Lower leg skin (tissue), 3 donors: ENCODE results near the gene SLC9A9.

ENCODE experiments used
- POLR2A ChIP-seq, 2 donors: fragments of 450-650 bp; IDR thresholded peaks; one replicate each; pipeline ENCODE4 v1.6.1; 2016 to 2017; ENCODE audit warnings: antibody characterized with exemption in 2 of 2, mild to moderate bottlenecking in 1 of 2, moderate library complexity in 1 of 2
- TF ChIP-seq, protein P1 (sequence below), 3 donors: fragments of 450-650 bp; IDR thresholded peaks; one replicate each; pipeline ENCODE4 v1.5.1; 2016; ENCODE audit warnings: antibody characterized with exemption in 3 of 3, mild to moderate bottlenecking in 3 of 3, moderate library complexity in 2 of 3

DNA sequence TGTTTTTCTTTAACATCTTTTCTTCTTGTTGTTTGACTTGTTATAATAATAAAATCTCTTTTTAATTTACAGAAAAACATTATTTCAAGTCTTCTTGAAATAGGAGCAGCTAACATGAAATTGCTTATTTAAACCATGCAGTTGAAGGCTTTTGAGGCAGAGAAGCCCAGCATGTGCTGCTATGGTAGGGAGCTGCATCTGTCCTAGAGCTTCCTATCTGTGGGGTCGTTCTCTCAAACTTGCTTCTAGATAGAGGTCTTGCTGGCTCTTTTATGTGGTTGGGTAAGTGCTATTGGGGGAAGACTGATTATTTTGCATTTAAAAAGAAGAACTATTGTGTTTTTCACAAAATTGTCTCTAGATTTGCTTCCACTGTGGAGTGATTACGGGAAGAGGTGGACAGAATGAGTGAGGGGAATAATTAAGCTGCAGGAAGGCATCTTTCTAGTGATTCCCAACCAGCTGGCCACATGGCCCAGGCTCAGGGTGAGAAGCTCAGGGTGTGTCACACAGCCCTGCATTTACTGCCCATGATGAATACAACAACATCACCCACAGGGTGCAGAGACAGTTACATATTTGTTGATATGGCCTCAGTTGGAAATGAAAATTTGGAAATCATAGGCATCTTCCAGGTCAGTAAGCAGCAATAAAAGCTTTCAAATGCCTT, 630.0 kb downstream of the SLC9A9 start:
- TF ChIP-seq, protein P1, sequence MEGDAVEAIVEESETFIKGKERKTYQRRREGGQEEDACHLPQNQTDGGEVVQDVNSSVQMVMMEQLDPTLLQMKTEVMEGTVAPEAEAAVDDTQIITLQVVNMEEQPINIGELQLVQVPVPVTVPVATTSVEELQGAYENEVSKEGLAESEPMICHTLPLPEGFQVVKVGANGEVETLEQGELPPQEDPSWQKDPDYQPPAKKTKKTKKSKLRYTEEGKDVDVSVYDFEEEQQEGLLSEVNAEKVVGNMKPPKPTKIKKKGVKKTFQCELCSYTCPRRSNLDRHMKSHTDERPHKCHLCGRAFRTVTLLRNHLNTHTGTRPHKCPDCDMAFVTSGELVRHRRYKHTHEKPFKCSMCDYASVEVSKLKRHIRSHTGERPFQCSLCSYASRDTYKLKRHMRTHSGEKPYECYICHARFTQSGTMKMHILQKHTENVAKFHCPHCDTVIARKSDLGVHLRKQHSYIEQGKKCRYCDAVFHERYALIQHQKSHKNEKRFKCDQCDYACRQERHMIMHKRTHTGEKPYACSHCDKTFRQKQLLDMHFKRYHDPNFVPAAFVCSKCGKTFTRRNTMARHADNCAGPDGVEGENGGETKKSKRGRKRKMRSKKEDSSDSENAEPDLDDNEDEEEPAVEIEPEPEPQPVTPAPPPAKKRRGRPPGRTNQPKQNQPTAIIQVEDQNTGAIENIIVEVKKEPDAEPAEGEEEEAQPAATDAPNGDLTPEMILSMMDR (IDR thresholded peaks at IDR 0.05): no peak
- no peak for TF ChIP-seq POLR2A (IDR thresholded peaks at IDR 0.05)
